ENCODE data around the gene AADACL4. TPM values are rescaled to one million over a fixed set of nuclear protein-coding genes. Genes with fewer than 3 reads are reported as not detected.

Gene AADACL4
- total and polyA plus RNA-seq, 2 experiments from 2014 or later: not detected

- H3K4me3 Mint-ChIP-seq: peak overlapping the region; percentile 99
- no peak for TF ChIP-seq NANOG (IDR thresholded peaks at IDR 0.05; ENCODE audit: borderline replicate concordance)
- no peak for TF ChIP-seq EZH2phosphoT487 (IDR thresholded peaks at IDR 0.05; ENCODE audit: unreplicated experiment)
- no peak for TF ChIP-seq ZNF331 (CRISPR knock-in tag; IDR thresholded peaks at IDR 0.05; ENCODE audit: low read depth)
- Histone ChIP-seq H3F3A (replicated peaks; ENCODE audit: low read depth) (peaks cover 28% of the 10 kb centered on the region), H3K36me3 (ENCODE audit: insufficient read depth) (0 out of 2 replicates have a peak, but pooled peaks cover 3% of the 10 kb centered on the region), H3K27me3 (ENCODE audit: insufficient read depth) (no peaks in the 10 kb centered on the region), H2AFZ (peak overlapping the region; percentile 43; the same call in 1 of the 2 replicates), H3K4me3 (peak overlapping the region; percentile 90), H3K27ac (ENCODE audit: low read depth) (peak overlapping the region; percentile 99), H3K4me2 (peak overlapping the region; percentile 100), H3K9me2 (ENCODE audit: insufficient read depth) (no peaks in the 10 kb centered on the region), H3K79me2 (replicated peaks; ENCODE audit: insufficient read depth) (peaks cover 45% of the 10 kb centered on the region), H4K20me1 (replicated peaks; ENCODE audit: insufficient read depth) (peaks cover 3% of the 10 kb centered on the region; the same call in 1 of the 2 replicates), H3K4me1 (ENCODE audit: insufficient read depth) (peaks cover 36% of the 10 kb centered on the region)
- H3K27ac Mint-ChIP-seq: peak overlapping the region; percentile 91
- peak; percentile 5; the same call in 2 of the 3 replicates for ATAC-seq
- peaks cover 15% of the 10 kb centered on the region; the same call in 2 of the 3 replicates for H3K36me3 Mint-ChIP-seq (ENCODE audit: low read depth)
- H3K9me3 Mint-ChIP-seq: peaks cover 3% of the 10 kb centered on the region; the same call in 1 of the 3 replicates
- no peak for DNase-seq (ENCODE audit: low spot score)
- H3K27me3 Mint-ChIP-seq (ENCODE audit: insufficient read depth, low read depth, poor library complexity): peaks cover 34% of the 10 kb centered on the region
- H3K4me1 Mint-ChIP-seq: peaks cover 53% of the 10 kb centered on the region
These were observed 27.0 kb upstream of the AADACL4 start for GRCh38 chr1:12616709-12617373.

GRCh38 chr1:12617511-12617900 lies 26.4 kb upstream of the AADACL4 start:
- H3K4me1 Mint-ChIP-seq: peaks cover 56% of the 10 kb centered on the region
- 0 out of 2 replicates have a peak, but pooled peaks cover 3% of the 10 kb centered on the region for H3K36me3 ChIP-seq (ENCODE audit: insufficient read depth)
- H3F3A ChIP-seq (replicated peaks; ENCODE audit: low read depth): peaks cover 24% of the 10 kb centered on the region
- ATAC-seq: no peak
- TF ChIP-seq JUNB (IDR thresholded peaks at IDR 0.05; ENCODE audit: unreplicated experiment) (no peak), STAT1 (IDR thresholded peaks at IDR 0.05; ENCODE audit: unreplicated experiment) (no peak), ETS1 (IDR thresholded peaks at IDR 0.05) (no peak)
- peak; percentile 38 for DNase-seq (ENCODE audit: low spot score)
- H3K4me1 ChIP-seq (ENCODE audit: insufficient read depth): peaks cover 33% of the 10 kb centered on the region
- H3K4me2 ChIP-seq: peak overlapping the region; percentile 100
- H3K27me3 Mint-ChIP-seq (ENCODE audit: insufficient read depth, low read depth, poor library complexity): peaks cover 34% of the 10 kb centered on the region
- peaks cover 3% of the 10 kb centered on the region; the same call in 1 of the 3 replicates for H3K9me3 Mint-ChIP-seq
- H3K79me2 ChIP-seq (replicated peaks; ENCODE audit: insufficient read depth): peaks cover 38% of the 10 kb centered on the region
- no peak overlapping the region for H2AFZ ChIP-seq
- no peak overlapping the region; the same call in 1 of the 2 replicates for H3K27ac Mint-ChIP-seq
- H3K9me2 ChIP-seq (ENCODE audit: insufficient read depth): no peaks in the 10 kb centered on the region
- peaks cover 3% of the 10 kb centered on the region; the same call in 1 of the 2 replicates for H4K20me1 ChIP-seq (replicated peaks; ENCODE audit: insufficient read depth)
- peak overlapping the region; percentile 99 for H3K4me3 Mint-ChIP-seq
- H3K27me3 ChIP-seq (ENCODE audit: insufficient read depth): no peaks in the 10 kb centered on the region
- peaks cover 10% of the 10 kb centered on the region; the same call in 2 of the 3 replicates for H3K36me3 Mint-ChIP-seq (ENCODE audit: low read depth)
- H3K27ac ChIP-seq (ENCODE audit: low read depth): peak overlapping the region; percentile 85
- peak overlapping the region; percentile 90 for H3K4me3 ChIP-seq

- H4K20me1 ChIP-seq (replicated peaks; ENCODE audit: insufficient read depth): peaks cover 3% of the 10 kb centered on the region; the same call in 1 of the 2 replicates
- peak within 1 kb of the TSS; percentile 100 for H3K4me2 ChIP-seq
- peak; percentile 91 for DNase-seq (ENCODE audit: low spot score)
- no peaks in the 10 kb centered on the region for H3K9me2 ChIP-seq (ENCODE audit: insufficient read depth)
- H3K36me3 Mint-ChIP-seq (ENCODE audit: low read depth): peaks cover 6% of the 10 kb centered on the region; the same call in 2 of the 3 replicates
- peaks cover 56% of the 10 kb centered on the region for H3K4me1 Mint-ChIP-seq
- peaks cover 35% of the 10 kb centered on the region for H3K4me1 ChIP-seq (ENCODE audit: insufficient read depth)
- H3K4me3 Mint-ChIP-seq: peak within 1 kb of the TSS; percentile 99
- H3K27me3 ChIP-seq (ENCODE audit: insufficient read depth): no peaks in the 10 kb centered on the region
- H3K27ac ChIP-seq (ENCODE audit: low read depth): peak within 1 kb of the TSS; percentile 85
- peak; percentile 55 for ATAC-seq
- H2AFZ ChIP-seq: peak within 1 kb of the TSS; percentile 77
- peaks cover 24% of the 10 kb centered on the region for H3F3A ChIP-seq (replicated peaks; ENCODE audit: low read depth)
- H3K36me3 ChIP-seq (ENCODE audit: insufficient read depth): 0 out of 2 replicates have a peak, but pooled peaks cover 3% of the 10 kb centered on the region
- H3K27ac Mint-ChIP-seq: peak within 1 kb of the TSS; percentile 93
- H3K9me3 Mint-ChIP-seq: peaks cover 3% of the 10 kb centered on the region; the same call in 1 of the 3 replicates
- H3K79me2 ChIP-seq (replicated peaks; ENCODE audit: insufficient read depth): peaks cover 33% of the 10 kb centered on the region
- H3K4me3 ChIP-seq: peak within 1 kb of the TSS; percentile 90
- peaks cover 30% of the 10 kb centered on the region for H3K27me3 Mint-ChIP-seq (ENCODE audit: insufficient read depth, low read depth, poor library complexity)
- TF ChIP-seq POLR2AphosphoS5 (IDR thresholded peaks at IDR 0.05; ENCODE audit: low read depth): peak; percentile 40
These were observed 25.8 kb upstream of the AADACL4 start, which contains the start of gene DHRS3 for GRCh38 chr1:12617901-12618660. Gene DHRS3, minus strand, starts transcription at chr1:12618210. Its CDS starts 862 bp downstream, at chr1:12617348.

All from GM23338 (cell line).